Uterine smooth muscle cell (primary cell): Measurements from ENCODE around the gene SSR2. TPM values are rescaled to one million over a fixed set of nuclear protein-coding genes. Genes with fewer than 3 reads are reported as not detected.

Experiments used
- total RNA-seq: library from RNA; depleted of rRNA; stranded (reverse); fragments of >200 nt; gene quantifications from 2 replicates; pipeline ENCODE4 v1.2.3, GENCODE V29; 2014

Gene SSR2
- total RNA-seq = 628 and 681 TPM in 2 replicates

GRCh38 chr1:156020293-156021092 lies at the start of gene SSR2:
Gene SSR2, minus strand, starts transcription at chr1:156020951. Its CDS starts 784 bp downstream, at chr1:156020167.

GRCh38 chr1:156060937-156061636 lies 40.3 kb upstream of the SSR2 start, which contains the start of gene RAB25:
Gene RAB25, plus strand, starts transcription at chr1:156061160. Its CDS starts 241 bp downstream, at chr1:156061401.

GRCh38 chr1:156054500-156055280 lies 33.9 kb upstream of the SSR2 start, which contains the start of gene LAMTOR2:
Gene LAMTOR2, plus strand, starts transcription at chr1:156054782. Its CDS starts 108 bp downstream, at chr1:156054890.

GRCh38 chr1:156053768-156054499 lies 33.2 kb upstream of the SSR2 start, which contains the start of gene UBQLN4:
Gene UBQLN4, minus strand, starts transcription at chr1:156053798. Its CDS starts 97 bp downstream, at chr1:156053701.

GRCh38 chr1:155978325-155978972 lies 42.3 kb downstream of the SSR2 start, which contains the start of gene ARHGEF2:
Gene ARHGEF2, minus strand, starts transcription at chr1:155978547. Its CDS starts 120 bp downstream, at chr1:155978427.

Other genes starting within 250 kb of the SSR2 start
- gene GON4L, start 163.7 kb downstream of the SSR2 start, total RNA-seq = 33.2 and 33.8 TPM in 2 replicates
- gene SYT11, start 161.4 kb downstream of the SSR2 start, total RNA-seq = 40.4 and 46.0 TPM in 2 replicates
- 40.2 and 53.9 TPM in 2 replicates for gene RIT1, start 109.6 kb downstream of the SSR2 start, total RNA-seq
- 35.7 and 36.5 TPM in 2 replicates for gene KHDC4, start 86.5 kb downstream of the SSR2 start, total RNA-seq
- gene RXFP4, start 79.3 kb downstream of the SSR2 start, total RNA-seq = 0.11 and 0.12 TPM in 2 replicates
- 183 and 207 TPM in 2 replicates for gene ARHGEF2, start 42.4 kb downstream of the SSR2 start, total RNA-seq
- gene UBQLN4, start 32.8 kb upstream of the SSR2 start, total RNA-seq = 12.8 and 14.7 TPM in 2 replicates
- gene LAMTOR2, start 33.8 kb upstream of the SSR2 start, total RNA-seq = 35.0 and 40.1 TPM in 2 replicates
- not detected in 2 replicates for gene RAB25, start 40.2 kb upstream of the SSR2 start, total RNA-seq
- 0.89 and 1.7 TPM in 2 replicates for gene MEX3A, start 61.5 kb upstream of the SSR2 start, total RNA-seq
- gene LMNA, start 93.8 kb upstream of the SSR2 start, total RNA-seq = 1,149 and 1,765 TPM in 2 replicates
- gene SEMA4A, start 132.6 kb upstream of the SSR2 start, total RNA-seq = 0.66 and 1.2 TPM in 2 replicates
- gene SLC25A44, start 173.2 kb upstream of the SSR2 start, total RNA-seq = 7.6 and 11.2 TPM in 2 replicates
- 28.9 and 45.6 TPM in 2 replicates for gene PMF1, start 192.1 kb upstream of the SSR2 start, total RNA-seq
- gene BGLAP, start 221.2 kb upstream of the SSR2 start, total RNA-seq = 0.11 TPM in 1 of 2 replicates, not detected in the other
- gene PAQR6, start 227.1 kb upstream of the SSR2 start, total RNA-seq = 0.22 and 0.37 TPM in 2 replicates